Mesothelial cell of epicardium (in vitro differentiated cells): ENCODE measurements around the gene ATXN10. TPM values are rescaled to one million over a fixed set of nuclear protein-coding genes. Genes with fewer than 3 reads are reported as not detected.
A peak's percentile ranks its signal among the peaks of the same experiment; 100 is the strongest.

ENCODE experiments used
- DNase-seq, 2 experiments: peaks; one replicate each; pipeline ENCODE4 v3.0.0; 2021; ENCODE audit warnings: low spot score in 2 of 2; ENCODE audit not compliant: unreplicated experiment in 2 of 2
- H3K27ac Mint-ChIP-seq: 2 replicates; pipeline ENCODE4 v1.8.0; 2021; ENCODE audit warnings: mixed read lengths
- H3K27me3 Mint-ChIP-seq: 2 replicates; pipeline ENCODE4 v1.8.0; 2021; ENCODE audit warnings: low read depth, mixed read lengths
- H3K36me3 Mint-ChIP-seq: 2 replicates; pipeline ENCODE4 v1.8.0; 2021; ENCODE audit warnings: mixed read lengths
- H3K4me1 Mint-ChIP-seq: 2 replicates; pipeline ENCODE4 v1.8.0; 2021; ENCODE audit warnings: mixed read lengths
- H3K4me3 Mint-ChIP-seq: 2 replicates; pipeline ENCODE4 v1.8.0; 2021; ENCODE audit warnings: mild to moderate bottlenecking, moderate library complexity, mixed read lengths
- H3K9me3 Mint-ChIP-seq: 2 replicates; pipeline ENCODE4 v1.8.0; 2021; ENCODE audit warnings: mixed read lengths
- CTCF ChIP-seq: fragments of 200-600 bp; sonication (generic); IDR thresholded peaks from one replicate; pipeline ENCODE4 v1.5.0; 2021; ENCODE audit warnings: antibody characterized with exemption; ENCODE audit not compliant: unreplicated experiment
- total RNA-seq: library from RNA; stranded (reverse); gene quantifications from 3 replicates; pipeline ENCODE4 v1.2.1, GENCODE V29; 2021

ATXN10 gene
- total RNA-seq, 1 donor from 2014 or later = 237 TPM

GRCh38 chr22:45688600-45689080 is 17.0 kb downstream of the ATXN10 start:
- peak in 1 of 2 experiments; percentile 43 for DNase-seq
- TF ChIP-seq CTCF = no peak
- no peaks in the 10 kb centered on the region for H3K27me3 Mint-ChIP-seq
- H3K36me3 Mint-ChIP-seq = peaks cover 15% of the 10 kb centered on the region
- peak overlapping the region; percentile 30 for H3K4me3 Mint-ChIP-seq
- H3K4me1 Mint-ChIP-seq = peaks cover 64% of the 10 kb centered on the region
- no peaks in the 10 kb centered on the region for H3K9me3 Mint-ChIP-seq
- peak overlapping the region; percentile 98 for H3K27ac Mint-ChIP-seq

GRCh38 chr22:45689211-45689610 is 17.6 kb downstream of the ATXN10 start:
- H3K4me1 Mint-ChIP-seq = peaks cover 64% of the 10 kb centered on the region
- H3K27me3 Mint-ChIP-seq = no peaks in the 10 kb centered on the region
- H3K4me3 Mint-ChIP-seq = no peak overlapping the region
- H3K36me3 Mint-ChIP-seq = peaks cover 21% of the 10 kb centered on the region
- peak overlapping the region; percentile 98 for H3K27ac Mint-ChIP-seq
- no peaks in the 10 kb centered on the region for H3K9me3 Mint-ChIP-seq
- DNase-seq = no peak
- TF ChIP-seq CTCF = no peak

- H3K9me3 Mint-ChIP-seq = no peaks in the 10 kb centered on the region
- peaks cover 22% of the 10 kb centered on the region for H3K36me3 Mint-ChIP-seq
- no peaks in the 10 kb centered on the region for H3K27me3 Mint-ChIP-seq
- DNase-seq = no peak
- H3K27ac Mint-ChIP-seq = peak overlapping the region; percentile 98
- no peak overlapping the region for H3K4me3 Mint-ChIP-seq
- TF ChIP-seq CTCF = no peak
- peaks cover 64% of the 10 kb centered on the region for H3K4me1 Mint-ChIP-seq
These were observed 18.4 kb downstream of the ATXN10 start for GRCh38 chr22:45690008-45690407.

- H3K9me3 Mint-ChIP-seq = no peaks in the 10 kb centered on the region
- no peak overlapping the region for H3K4me3 Mint-ChIP-seq
- peak overlapping the region; percentile 59 for H3K27ac Mint-ChIP-seq
- no peak for DNase-seq
- peaks cover 45% of the 10 kb centered on the region for H3K4me1 Mint-ChIP-seq
- no peak for TF ChIP-seq CTCF
- H3K36me3 Mint-ChIP-seq = peaks cover 35% of the 10 kb centered on the region
- no peaks in the 10 kb centered on the region for H3K27me3 Mint-ChIP-seq
These were observed 20.9 kb downstream of the ATXN10 start for GRCh38 chr22:45692549-45692948.

GRCh38 chr22:45693835-45694234 is 22.2 kb downstream of the ATXN10 start:
- no peak for DNase-seq
- Mint-ChIP-seq H3K27me3 (no peaks in the 10 kb centered on the region), H3K4me3 (no peak overlapping the region), H3K36me3 (peaks cover 43% of the 10 kb centered on the region), H3K4me1 (peaks cover 35% of the 10 kb centered on the region), H3K9me3 (no peaks in the 10 kb centered on the region), H3K27ac (no peak overlapping the region)
- no peak for TF ChIP-seq CTCF

- Mint-ChIP-seq H3K4me3 (no peak overlapping the region), H3K9me3 (no peaks in the 10 kb centered on the region), H3K27ac (no peak overlapping the region), H3K27me3 (no peaks in the 10 kb centered on the region), H3K36me3 (peaks cover 46% of the 10 kb centered on the region), H3K4me1 (peaks cover 15% of the 10 kb centered on the region)
- DNase-seq = no peak
- no peak for TF ChIP-seq CTCF
These were observed 24.6 kb downstream of the ATXN10 start for GRCh38 chr22:45696227-45696626.
